NB4 (cell line): ENCODE data around the gene KRTAP25-1.

Experiments used
- DNase-seq: peaks from one replicate; pipeline ENCODE4 v3.0.0; 2010; ENCODE audit warnings: low read depth
- H3K4me3 ChIP-seq: one replicate; pipeline ENCODE4 v1.5.1; 2011; ENCODE audit warnings: mild to moderate bottlenecking, low read depth, low read length, moderate library complexity
- CTCF ChIP-seq: IDR thresholded peaks from one replicate; pipeline ENCODE4 v1.5.1; 2012; ENCODE audit warnings: low read depth, low read length
- MYC ChIP-seq: IDR thresholded peaks from 2 replicates; pipeline ENCODE4 v1.6.1; 2011; ENCODE audit warnings: low read depth, low read length
- POLR2A ChIP-seq: IDR thresholded peaks from 2 replicates; pipeline ENCODE4 v1.6.1; 2011; ENCODE audit warnings: mild to moderate bottlenecking; ENCODE audit not compliant: insufficient read length; ENCODE audit errors: extremely low read depth
- TF ChIP-seq, protein P1 (sequence below): IDR thresholded peaks from 2 replicates; pipeline ENCODE4 v1.6.1; 2011; ENCODE audit warnings: low read depth, low read length

KRTAP25-1 gene

GRCh38 chr21:30332681-30333080, 43.4 kb upstream of the KRTAP25-1 start:
- TF ChIP-seq CTCF: no peak
- TF ChIP-seq, protein P1, sequence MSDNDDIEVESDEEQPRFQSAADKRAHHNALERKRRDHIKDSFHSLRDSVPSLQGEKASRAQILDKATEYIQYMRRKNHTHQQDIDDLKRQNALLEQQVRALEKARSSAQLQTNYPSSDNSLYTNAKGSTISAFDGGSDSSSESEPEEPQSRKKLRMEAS: no peak
- no peak for TF ChIP-seq POLR2A
- no peak for TF ChIP-seq MYC
- no peak for DNase-seq
- no peak overlapping the region for H3K4me3 ChIP-seq

DNA sequence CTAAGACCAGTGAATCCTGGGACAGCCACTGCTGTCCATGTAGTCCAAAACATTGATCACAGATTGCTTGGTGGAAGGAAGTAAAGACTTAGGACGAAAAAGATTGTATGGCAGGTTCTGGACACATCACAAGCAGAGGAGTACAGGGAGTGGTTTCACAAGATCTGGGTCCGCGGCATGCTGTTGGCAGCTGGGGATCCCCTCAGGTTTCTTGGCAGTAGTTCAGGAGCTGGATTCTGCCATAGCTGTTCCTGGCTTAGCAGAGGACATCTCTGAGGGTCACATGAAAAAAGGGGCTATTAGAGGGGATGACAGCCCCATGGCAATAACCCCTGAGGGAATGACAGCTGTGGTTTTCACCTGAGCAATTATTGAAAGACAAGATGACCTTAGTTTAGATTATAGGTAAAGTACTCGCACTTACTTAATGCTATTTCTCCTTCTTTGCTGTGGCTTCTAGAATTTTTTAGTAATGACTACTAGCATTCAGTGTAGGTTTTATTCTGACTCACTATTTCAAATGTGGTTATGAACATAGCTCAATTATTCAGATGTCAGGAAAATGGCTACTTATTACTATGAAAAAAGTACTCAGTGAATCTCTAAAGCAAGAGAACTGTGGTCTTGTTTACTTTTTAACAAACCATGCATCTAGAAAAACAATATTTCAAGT, 40.0 kb upstream of the KRTAP25-1 start:
- TF ChIP-seq, protein P1: no peak
- no peak for TF ChIP-seq CTCF
- TF ChIP-seq POLR2A: no peak
- DNase-seq: no peak
- H3K4me3 ChIP-seq: no peak overlapping the region

DNA sequence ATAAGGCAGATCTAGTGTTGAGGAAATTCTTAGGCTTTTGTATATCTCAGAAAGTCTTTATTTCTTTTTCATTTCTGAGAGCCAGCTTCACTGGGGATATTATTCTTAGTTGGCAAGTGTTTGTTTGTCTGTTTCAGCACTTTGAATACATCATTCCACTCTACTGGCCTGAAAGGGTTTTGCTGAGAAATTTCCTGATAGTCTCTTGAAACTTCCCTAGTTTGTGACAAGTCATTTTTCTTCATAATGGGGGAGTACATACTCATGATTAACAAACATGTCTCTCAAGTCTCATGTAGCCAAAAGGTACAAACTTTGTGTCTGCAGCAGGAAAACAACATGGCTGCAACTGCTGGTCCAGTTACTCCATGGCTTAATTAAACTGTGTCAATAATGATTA, 37.1 kb upstream of the KRTAP25-1 start:
- TF ChIP-seq CTCF (no peak), MYC (no peak), POLR2A (no peak)
- TF ChIP-seq, protein P1: no peak
- no peak overlapping the region for H3K4me3 ChIP-seq
- no peak for DNase-seq

- TF ChIP-seq, protein P1: no peak
- no peak for TF ChIP-seq MYC
- no peak for TF ChIP-seq CTCF
- TF ChIP-seq POLR2A: no peak
- H3K4me3 ChIP-seq: no peak within 1 kb of the TSS
- DNase-seq: no peak
Measured at GRCh38 chr21:30320215-30320614, 30.9 kb upstream of the KRTAP25-1 start, which contains the start of gene KRTAP26-1. Gene KRTAP26-1 (minus strand): TSS chr21:30320315. CDS start chr21:30320035, 280 bp downstream.

DNA sequence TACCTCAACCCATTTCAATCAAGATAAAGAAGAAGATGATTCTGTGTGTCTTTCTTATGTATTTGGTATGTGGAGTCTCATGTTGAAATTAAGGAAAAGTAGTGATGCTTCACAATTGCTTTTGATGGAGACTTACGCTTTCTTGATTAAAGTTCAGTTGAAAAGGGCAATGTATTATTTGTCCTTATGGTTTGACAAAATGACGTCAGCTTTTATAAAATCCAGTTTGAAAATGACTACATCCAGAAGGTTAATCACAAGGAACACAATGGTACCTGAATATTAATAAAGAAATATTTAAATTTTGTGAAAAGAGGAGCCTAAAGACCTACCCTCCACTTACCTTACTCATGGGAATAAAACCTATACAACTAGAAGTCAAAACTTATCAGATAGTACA, 26.4 kb upstream of the KRTAP25-1 start:
- DNase-seq: no peak
- TF ChIP-seq MYC (no peak), POLR2A (no peak), CTCF (no peak)
- TF ChIP-seq, protein P1: no peak
- no peak overlapping the region for H3K4me3 ChIP-seq

- H3K4me3 ChIP-seq: no peak overlapping the region
- DNase-seq: no peak
- TF ChIP-seq MYC: no peak
- no peak for TF ChIP-seq POLR2A
- no peak for TF ChIP-seq CTCF
- TF ChIP-seq, protein P1: no peak
Measured at GRCh38 chr21:30306884-30307283, 17.6 kb upstream of the KRTAP25-1 start.
